HCT116 (cell line): ENCODE data around the gene DOCK7. TPM values are rescaled to one million over a fixed set of nuclear protein-coding genes. Genes with fewer than 3 reads are reported as not detected.
A peak's percentile ranks its signal among the peaks of the same experiment; 100 is the strongest.

Experiments
- ATAC-seq: fragments of 200-7000 bp; cut with Tn5 transposase; 2 replicates; pipeline ENCODE4 v1.9.1; 2020; ENCODE audit warnings: mild to moderate bottlenecking, moderate library complexity
- BruUV-seq: library from RNA; stranded (reverse); fragments of 400-500 nt; replicated peaks from 2 replicates; lab custom pipeline; 2021; lab: Mats Ljungman, UMichigan
- CTCF ChIA-PET: fragments of 300-600 bp; sonication (Branson Sonifier 250); formaldehyde crosslinking; loops from one replicate; lab custom pipeline; 2021; ENCODE audit warnings: antibody characterized with exemption; lab: Charles Lee
- POLR2A ChIA-PET: fragments of 300-600, 350-600 bp; sonication (Branson Sonifier 250); formaldehyde crosslinking; loops from one replicate; lab custom pipeline; 2021; ENCODE audit warnings: antibody characterized with exemption; lab: Charles Lee
- RAD21 ChIA-PET, 2 experiments: fragments of 300-600 bp; sonication (Branson Sonifier 250); formaldehyde crosslinking; loops; one replicate each; lab custom pipeline; 2023; ENCODE audit warnings: low total read pairs in 2 of 2; ENCODE audit not compliant: uncharacterized antibody in 2 of 2, unreplicated experiment in 2 of 2, low non-redundant PET in 1 of 2; lab: Charles Lee
- DNase-seq: peaks from one replicate; pipeline ENCODE4 v3.0.0-alpha.2; 2010; ENCODE audit warnings: low read depth, low spot score
- H2AFZ ChIP-seq: fragments of 200-600 bp; shearing (Covaris generic), sonication (generic); 2 replicates; pipeline ENCODE4 v1.6.1; 2017; ENCODE audit warnings: low read depth, mixed run types, mixed read lengths, antibody characterized with exemption, low read length; ENCODE audit not compliant: poor library complexity, severe bottlenecking
- H3K27ac ChIP-seq: 2 replicates; pipeline ENCODE4 v1.5.1; 2012; ENCODE audit warnings: low read depth, low read length
- H3K27me3 ChIP-seq: fragments of 200-600 bp; sonication (generic); 2 replicates; pipeline ENCODE4 v1.6.1; 2016; ENCODE audit warnings: mixed run types, low read length, mixed read lengths; ENCODE audit not compliant: insufficient read depth
- H3K36me3 ChIP-seq, 2 experiments: fragments of 200-500 bp in 1 of 2; fragments of 200-600 bp in 1 of 2; sonication (Bioruptor generic) in 1 of 2; sonication (generic) in 1 of 2; 2 replicates each; pipeline versions ENCODE4 v1.5.1 to v1.6.1; 2014 to 2016; ENCODE audit warnings: low read length in 2 of 2, inconsistent platforms in 1 of 2, mixed read lengths in 1 of 2, mixed run types in 1 of 2; ENCODE audit not compliant: insufficient read depth in 2 of 2, control insufficient read depth in 1 of 2
- H3K4me1 ChIP-seq, 2 experiments: fragments of 200-600 bp in 1 of 2; sonication (generic) in 1 of 2; 2 replicates each; pipeline versions ENCODE4 v1.5.1 to v1.6.1; 2012 to 2017; ENCODE audit warnings: low read length in 2 of 2, inconsistent platforms in 1 of 2, mild to moderate bottlenecking in 1 of 2, mixed read lengths in 1 of 2, mixed run types in 1 of 2, moderate library complexity in 1 of 2; ENCODE audit not compliant: insufficient read depth in 2 of 2, control insufficient read depth in 1 of 2
- H3K4me2 ChIP-seq: fragments of 200-600 bp; sonication (generic); 2 replicates; pipeline ENCODE4 v1.6.1; 2017; ENCODE audit warnings: mixed run types, low read length, mixed read lengths
- H3K4me3 ChIP-seq, 2 experiments: fragments of 200-600 bp in 1 of 2; sonication (generic) in 1 of 2; replicated peaks in 1 of 2; 2 replicates each; pipeline ENCODE4 v1.5.1; 2011 to 2016; ENCODE audit warnings: low read length in 2 of 2, control low read depth in 1 of 2, low read depth in 1 of 2, mild to moderate bottlenecking in 1 of 2, mixed read lengths in 1 of 2, mixed run types in 1 of 2
- H3K79me2 ChIP-seq: fragments of 200-600 bp; sonication (generic); 2 replicates; pipeline ENCODE4 v1.6.1; 2017; ENCODE audit warnings: mild to moderate bottlenecking, mixed run types, low read length, moderate library complexity, mixed read lengths; ENCODE audit not compliant: insufficient read depth
- H3K9ac ChIP-seq: fragments of 200-600 bp; sonication (generic); 2 replicates; pipeline ENCODE4 v1.6.1; 2016; ENCODE audit warnings: low read length, mixed read lengths
- H3K9me2 ChIP-seq: fragments of 200-600 bp; sonication (generic), shearing (Covaris generic); 2 replicates; pipeline ENCODE4 v1.6.1; 2017; ENCODE audit warnings: mixed run types, mild to moderate bottlenecking, moderate library complexity; ENCODE audit not compliant: insufficient read depth
- H3K9me3 ChIP-seq, 2 experiments: fragments of 200-500 bp in 1 of 2; fragments of 200-600 bp in 1 of 2; sonication (Bioruptor generic) in 1 of 2; sonication (generic) in 1 of 2; 2 replicates each; pipeline ENCODE4 v1.6.1; 2014 to 2017; ENCODE audit warnings: low read length in 2 of 2, mixed read lengths in 2 of 2, inconsistent platforms in 1 of 2, low read depth in 1 of 2, mild to moderate bottlenecking in 1 of 2, mixed run types in 1 of 2, moderate library complexity in 1 of 2; ENCODE audit not compliant: control insufficient read depth in 1 of 2, insufficient read depth in 1 of 2
- H4K20me1 ChIP-seq: fragments of 200-600 bp; sonication (generic), shearing (Covaris generic); 2 replicates; pipeline ENCODE4 v1.6.1; 2017; ENCODE audit warnings: mixed run types, mild to moderate bottlenecking, moderate library complexity; ENCODE audit not compliant: insufficient read depth
- CTCF ChIP-seq, 3 experiments: fragments of 200-600 bp in 1 of 3; sonication (generic) in 1 of 3; IDR thresholded peaks in 2 of 3; conservative IDR thresholded peaks in 1 of 3; 2 replicates each; pipeline ENCODE4 v1.5.1; 2012 to 2017; ENCODE audit warnings: low read depth in 2 of 3, low read length in 2 of 3, antibody characterized with exemption in 1 of 3, borderline replicate concordance in 1 of 3, control low read depth in 1 of 3, mild to moderate bottlenecking in 1 of 3, mixed read lengths in 1 of 3, mixed run types in 1 of 3, moderate library complexity in 1 of 3; ENCODE audit not compliant: insufficient read depth in 1 of 3
- ELF1 ChIP-seq: IDR thresholded peaks from 2 replicates; pipeline ENCODE4 v1.6.1; 2012; ENCODE audit warnings: low read depth, borderline replicate concordance
- EZH2phosphoT487 ChIP-seq: fragments of 200-600 bp; IDR thresholded peaks from 2 replicates; pipeline ENCODE4 v1.6.1; 2018; ENCODE audit warnings: antibody characterized with exemption, borderline replicate concordance
- FOSL1 ChIP-seq: IDR thresholded peaks from 2 replicates; pipeline ENCODE4 v1.6.1; 2012; ENCODE audit warnings: low read depth
- JUND ChIP-seq: IDR thresholded peaks from 2 replicates; pipeline ENCODE4 v1.6.1; 2012
- POLR2A ChIP-seq: IDR thresholded peaks from 2 replicates; pipeline ENCODE4 v1.7.0; 2011; ENCODE audit warnings: borderline replicate concordance; ENCODE audit not compliant: insufficient read depth, insufficient read length; ENCODE audit errors: extremely low read depth
- RAD21 ChIP-seq: IDR thresholded peaks from 2 replicates; pipeline ENCODE4 v1.6.1; 2012; ENCODE audit warnings: low read depth, mild to moderate bottlenecking
- SIN3A ChIP-seq: IDR thresholded peaks from 2 replicates; pipeline ENCODE4 v1.6.1; 2012; ENCODE audit warnings: low read depth
- SP1 ChIP-seq: IDR thresholded peaks from 2 replicates; pipeline ENCODE4 v1.6.1; 2012; ENCODE audit warnings: low read depth
- TCF7L2 ChIP-seq: IDR thresholded peaks from 2 replicates; pipeline ENCODE4 v1.7.0; 2011; ENCODE audit warnings: borderline replicate concordance, inconsistent platforms; ENCODE audit not compliant: insufficient read depth, insufficient read length; ENCODE audit errors: extremely low read depth
- YY1 ChIP-seq: IDR thresholded peaks from 2 replicates; pipeline ENCODE4 v1.6.1; 2011; ENCODE audit warnings: low read length, low read depth, moderate library complexity, mild to moderate bottlenecking; ENCODE audit not compliant: insufficient replicate concordance; ENCODE audit errors: extremely low read depth
- intact Hi-C: fragments of 100-400 bp; cut with micrococcal nuclease; formaldehyde crosslinking; loops from 2 replicates; pipeline ENCODE4 v1.10.0; 2022
- total RNA-seq: library from RNA; stranded (reverse); gene quantifications from one replicate; pipeline ENCODE4 v1.2.1, GENCODE V29; 2021; ENCODE audit not compliant: unreplicated experiment
- TF ChIP-seq, protein P1 (sequence below): IDR thresholded peaks from 2 replicates; pipeline ENCODE4 v1.6.1; 2012
- TF ChIP-seq, protein P2 (sequence below): IDR thresholded peaks from 2 replicates; pipeline ENCODE4 v1.6.1; 2012

DOCK7 gene
- total RNA-seq, 1 experiment from 2014 or later: 49.0 TPM

- Histone ChIP-seq H3K9me3 (no peaks in the 10 kb centered on the region), H3K27me3 (no peaks in the 10 kb centered on the region), H3K27ac (no peak overlapping the region), H3K9me2 (no peaks in the 10 kb centered on the region), H4K20me1 (no peaks in the 10 kb centered on the region), H3K9ac (no peak overlapping the region), H3K4me2 (no peak overlapping the region), H3K4me1 (peaks cover 0 to 7% of the 10 kb centered on the region in 2 experiments; a peak in 3 of 4 replicates), H3K79me2 (no peaks in the 10 kb centered on the region), H3K36me3 (no peaks in the 10 kb centered on the region), H2AFZ (no peak overlapping the region), H3K4me3 (no peak overlapping the region)
- intact Hi-C loops: no loop called here
- CTCF ChIA-PET: no interaction called here
- RAD21 ChIA-PET: interaction anchor here in 1 of 2 experiments (0.7 kb wide), 1 partner anchor 220 kb away, joined by 4 read pairs; no protein-coding TSS in a partner anchor
- no peak for DNase-seq
- BruUV-seq: no TSS peak
- POLR2A ChIA-PET: no interaction called here
- no peak for ATAC-seq
- TF ChIP-seq RAD21 (peak; percentile 11; the same call in 1 of the 2 replicates), ELF1 (no peak)
Measured at GRCh38 chr1:62732331-62732730, 44.1 kb upstream of the DOCK7 start.

- TF ChIP-seq, protein P1, sequence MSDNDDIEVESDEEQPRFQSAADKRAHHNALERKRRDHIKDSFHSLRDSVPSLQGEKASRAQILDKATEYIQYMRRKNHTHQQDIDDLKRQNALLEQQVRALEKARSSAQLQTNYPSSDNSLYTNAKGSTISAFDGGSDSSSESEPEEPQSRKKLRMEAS: no peak
- TF ChIP-seq YY1 (no peak), JUND (no peak), POLR2A (no peak), CTCF (IDR thresholded peaks at IDR 0.05 in 2 of 3, conservative IDR thresholded peaks at IDR 0.05 in 1 of 3; ENCODE audit: borderline replicate concordance in 1 of 3, insufficient read depth in 1 of 3, low read depth in 2 of 3, low read length in 2 of 3) (no peak), TCF7L2 (no peak), ELF1 (no peak), SIN3A (no peak), EZH2phosphoT487 (no peak), SP1 (no peak), FOSL1 (no peak)
- TF ChIP-seq, protein P2, sequence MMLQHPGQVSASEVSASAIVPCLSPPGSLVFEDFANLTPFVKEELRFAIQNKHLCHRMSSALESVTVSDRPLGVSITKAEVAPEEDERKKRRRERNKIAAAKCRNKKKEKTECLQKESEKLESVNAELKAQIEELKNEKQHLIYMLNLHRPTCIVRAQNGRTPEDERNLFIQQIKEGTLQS: no peak
- Histone ChIP-seq H3K4me2 (no peak overlapping the region), H3K9me3 (no peaks in the 10 kb centered on the region), H3K9ac (no peak overlapping the region), H3K27ac (no peak overlapping the region), H3K9me2 (no peaks in the 10 kb centered on the region), H4K20me1 (no peaks in the 10 kb centered on the region), H2AFZ (no peak overlapping the region), H3K4me1 (no peaks in the 10 kb centered on the region; a peak in 1 of 4 replicates), H3K36me3 (no peaks in the 10 kb centered on the region), H3K79me2 (no peaks in the 10 kb centered on the region), H3K4me3 (no peak overlapping the region), H3K27me3 (no peaks in the 10 kb centered on the region)
- BruUV-seq: no TSS peak
- ChIA-PET POLR2A (no interaction called here), CTCF (interaction anchor here (0.7 kb wide), 1 partner anchor 22 kb away, joined by 4 read pairs; no protein-coding TSS in a partner anchor), RAD21 (no interaction called here)
- intact Hi-C loops: no loop called here
- ATAC-seq (no peak), DNase-seq (no peak)
Measured at GRCh38 chr1:62728963-62729362, 40.8 kb upstream of the DOCK7 start.
